H1 (cell line): ENCODE results near the gene CPED1. TPM values are rescaled to one million over a fixed set of nuclear protein-coding genes. Genes with fewer than 3 reads are reported as not detected.

Source experiments
- CTCF ChIA-PET: fragments of 300-600 bp; sonication (Branson Sonifier 250); formaldehyde crosslinking; loops from one replicate; lab custom pipeline; 2021; ENCODE audit not compliant: partially characterized antibody; lab: Charles Lee
- POLR2A ChIA-PET: fragments of 300-600 bp; sonication (Branson Sonifier 250); formaldehyde crosslinking; loops from one replicate; lab custom pipeline; 2021; ENCODE audit warnings: inconsistent platforms; ENCODE audit not compliant: partially characterized antibody; lab: Charles Lee
- DNase-seq, 2 experiments: peaks; one replicate each; pipeline versions ENCODE4 v3.0.0 to v3.0.0-alpha.2; 2010 to 2022; ENCODE audit warnings: low spot score in 2 of 2, low read depth in 1 of 2, mixed read lengths in 1 of 2
- FAIRE-seq: peaks from 2 replicates; lab custom pipeline; 2011; peaks lifted over from hg19 to GRCh38; lab: Jason Lieb, UNC
- H2AFZ ChIP-seq: 2 replicates; pipeline ENCODE4 v1.8.1; 2012; ENCODE audit warnings: low read length, inconsistent platforms
- H2AK5ac ChIP-seq: 2 replicates; pipeline ENCODE4 v1.6.1; 2013; ENCODE audit warnings: low read depth, low read length
- H2BK120ac ChIP-seq: replicated peaks from 2 replicates; pipeline ENCODE3; 2013; ENCODE audit warnings: low read depth, low read length, inconsistent platforms
- H2BK12ac ChIP-seq: 2 replicates; pipeline ENCODE4 v1.6.1; 2013; ENCODE audit warnings: low read depth, low read length
- H2BK15ac ChIP-seq: 2 replicates; pipeline ENCODE4 v1.6.1; 2013; ENCODE audit warnings: low read length
- H2BK20ac ChIP-seq: 2 replicates; pipeline ENCODE4 v1.6.1; 2013; ENCODE audit warnings: low read length
- H2BK5ac ChIP-seq: 2 replicates; pipeline ENCODE4 v1.6.1; 2013; ENCODE audit warnings: low read depth, low read length
- H3K14ac ChIP-seq: 2 replicates; pipeline ENCODE4 v1.6.1; 2013; ENCODE audit warnings: inconsistent platforms; ENCODE audit not compliant: insufficient read length
- H3K18ac ChIP-seq: 2 replicates; pipeline ENCODE4 v1.6.1; 2013; ENCODE audit warnings: low read length; ENCODE audit errors: extremely low read depth
- H3K23ac ChIP-seq: 2 replicates; pipeline ENCODE4 v1.6.1; 2013; ENCODE audit warnings: inconsistent platforms; ENCODE audit not compliant: insufficient read length
- H3K23me2 ChIP-seq: 2 replicates; pipeline ENCODE4 v1.6.1; 2013; ENCODE audit warnings: low read depth, low read length
- H3K27ac ChIP-seq: 2 replicates; pipeline ENCODE4 v1.6.1; 2011; ENCODE audit warnings: low read depth, low read length, inconsistent platforms
- H3K27me3 ChIP-seq, 4 experiments: replicated peaks in 1 of 4; 1 replicate in 1 of 4; 2 replicates in 3 of 4; pipeline versions ENCODE4 v1.6.1 to v1.8.1; 2011 to 2013; ENCODE audit warnings: low read length in 3 of 4, mild to moderate bottlenecking in 3 of 4, inconsistent platforms in 2 of 4, mixed read lengths in 2 of 4, moderate library complexity in 1 of 4; ENCODE audit not compliant: control insufficient read depth in 3 of 4, insufficient read depth in 3 of 4; ENCODE audit errors: extremely low read depth in 1 of 4
- H3K36me3 ChIP-seq, 4 experiments: 2 replicates each; pipeline versions ENCODE4 v1.6.1 to v1.8.1; 2011 to 2013; ENCODE audit warnings: mild to moderate bottlenecking in 4 of 4, low read length in 3 of 4, moderate library complexity in 2 of 4, control low read depth in 1 of 4, inconsistent platforms in 1 of 4; ENCODE audit not compliant: insufficient read depth in 4 of 4, control insufficient read depth in 2 of 4
- H3K4ac ChIP-seq: replicated peaks from 2 replicates; pipeline ENCODE3; 2013; ENCODE audit warnings: low read length, low read depth, mixed read lengths, inconsistent platforms; ENCODE audit not compliant: insufficient read length
- H3K4me1 ChIP-seq, 4 experiments: replicated peaks in 1 of 4; 1 replicate in 1 of 4; 2 replicates in 3 of 4; pipeline versions ENCODE4 v1.6.1 to v1.8.1; 2011 to 2013; ENCODE audit warnings: low read length in 3 of 4, inconsistent platforms in 2 of 4, mixed read lengths in 1 of 4; ENCODE audit not compliant: insufficient read depth in 4 of 4, control insufficient read depth in 3 of 4
- H3K4me2 ChIP-seq, 2 experiments: 2 replicates each; pipeline versions ENCODE4 v1.6.1 to v1.8.1; 2011 to 2013; ENCODE audit warnings: low read depth in 2 of 2, low read length in 2 of 2, control low read depth in 1 of 2, inconsistent platforms in 1 of 2, mild to moderate bottlenecking in 1 of 2; ENCODE audit not compliant: insufficient read depth in 1 of 2
- H3K4me3 ChIP-seq, 4 experiments: fragments of 200-600, 300-600 bp in 1 of 4; sonication (generic), shearing (Covaris generic), sonication (Bioruptor Twin) in 1 of 4; 2 replicates each; pipeline versions ENCODE4 v1.5.1 to v1.8.1; 2011 to 2016; ENCODE audit warnings: low read length in 4 of 4, low read depth in 3 of 4, control low read depth in 2 of 4, inconsistent platforms in 2 of 4, mild to moderate bottlenecking in 2 of 4, mixed read lengths in 1 of 4, moderate library complexity in 1 of 4; ENCODE audit not compliant: insufficient read depth in 2 of 4; ENCODE audit errors: extremely low read depth in 1 of 4
- H3K56ac ChIP-seq: replicated peaks from 2 replicates; pipeline ENCODE3; 2013; ENCODE audit warnings: low read depth, mild to moderate bottlenecking, mixed read lengths, low read length, inconsistent platforms; ENCODE audit not compliant: insufficient read length
- H3K79me1 ChIP-seq: 2 replicates; pipeline ENCODE4 v1.6.1; 2013; ENCODE audit warnings: low read depth, low read length, control low read depth
- H3K79me2 ChIP-seq, 2 experiments: 2 replicates each; pipeline versions ENCODE4 v1.6.1 to v1.8.1; 2012 to 2013; ENCODE audit warnings: low read length in 2 of 2, mild to moderate bottlenecking in 2 of 2, inconsistent platforms in 1 of 2; ENCODE audit not compliant: insufficient read depth in 2 of 2, control insufficient read depth in 1 of 2
- H3K9ac ChIP-seq, 4 experiments: replicated peaks in 1 of 4; 1 replicate in 1 of 4; 2 replicates in 3 of 4; pipeline versions ENCODE4 v1.6.1 to v1.8.1; 2011 to 2013; ENCODE audit warnings: low read depth in 3 of 4, low read length in 3 of 4, control low read depth in 2 of 4, mild to moderate bottlenecking in 2 of 4, moderate library complexity in 2 of 4, inconsistent platforms in 1 of 4; ENCODE audit errors: extremely low read depth in 1 of 4
- H3K9me3 ChIP-seq, 2 experiments: 2 replicates each; pipeline versions ENCODE4 v1.6.1 to v1.8.1; 2012 to 2013; ENCODE audit warnings: mild to moderate bottlenecking in 2 of 2, moderate library complexity in 2 of 2, control low read depth in 1 of 2, inconsistent platforms in 1 of 2, low read depth in 1 of 2, low read length in 1 of 2, mixed read lengths in 1 of 2; ENCODE audit not compliant: insufficient read depth in 2 of 2
- H4K20me1 ChIP-seq, 2 experiments: replicated peaks in 1 of 2; 2 replicates each; pipeline versions ENCODE3 to v1.8.1; 2011 to 2013; ENCODE audit warnings: inconsistent platforms in 2 of 2, low read length in 2 of 2, mild to moderate bottlenecking in 1 of 2; ENCODE audit not compliant: insufficient read depth in 2 of 2, control insufficient read depth in 1 of 2
- H4K5ac ChIP-seq: 2 replicates; pipeline ENCODE4 v1.6.1; 2013; ENCODE audit warnings: low read length, low read depth, mixed read lengths, inconsistent platforms; ENCODE audit not compliant: insufficient read length
- H4K8ac ChIP-seq: 2 replicates; pipeline ENCODE4 v1.8.0; 2013; ENCODE audit warnings: mild to moderate bottlenecking, moderate library complexity, low read length, inconsistent platforms; ENCODE audit not compliant: insufficient read depth; ENCODE audit errors: extremely low read depth
- H4K91ac ChIP-seq: replicated peaks from 2 replicates; pipeline ENCODE3; 2013; ENCODE audit warnings: low read length, mixed read lengths, inconsistent platforms; ENCODE audit not compliant: insufficient read length
- BRCA1 ChIP-seq: IDR thresholded peaks from 2 replicates; pipeline ENCODE4 v1.6.1; 2012; ENCODE audit warnings: low read depth, low read length, improper control_type of control experiment
- CREB1 ChIP-seq: IDR thresholded peaks from 2 replicates; pipeline ENCODE4 v1.6.1; 2012; ENCODE audit warnings: inconsistent platforms
- E2F6 ChIP-seq: IDR thresholded peaks from 2 replicates; pipeline ENCODE4 v1.6.1; 2012; ENCODE audit warnings: inconsistent platforms
- FOSL1 ChIP-seq: IDR thresholded peaks from 2 replicates; pipeline ENCODE4 v1.6.1; 2011; ENCODE audit warnings: mild to moderate bottlenecking, low read depth, low read length, moderate library complexity; ENCODE audit not compliant: insufficient read depth
- KDM5A ChIP-seq: fragments of 200-600 bp; IDR thresholded peaks from 2 replicates; pipeline ENCODE4 v1.7.1; 2012; ENCODE audit warnings: mild to moderate bottlenecking, low read length, inconsistent platforms, mixed read lengths
- WGBS, 2 experiments: shearing (Covaris generic) in 1 of 2; methylation state at CpG; one replicate each; pipeline versions ENCODE4 v1.1.6 to v1.1.7; 2013 to 2015; ENCODE audit warnings: low lambda C conversion rate in 2 of 2, mixed read lengths in 2 of 2, inconsistent platforms in 1 of 2, low coverage in 1 of 2, missing lambda C conversion rate in 1 of 2; ENCODE audit not compliant: insufficient replicate concordance in 2 of 2, insufficient coverage in 1 of 2, insufficient read length in 1 of 2; ENCODE audit errors: extremely low coverage in 1 of 2, missing lambda C conversion rate in 1 of 2; 5-methylcytosine and 5-hydroxymethylcytosine counted together
- polyA plus RNA-seq, 7 experiments: library from polyadenylated mRNA; depleted of rRNA in 3 of 7; stranded (reverse) in 5 of 7; unstranded in 2 of 7; fragments of >200 nt in 5 of 7; fragments of 200-250 nt in 2 of 7; gene quantifications; 1 replicate in 5 of 7; 2 replicates in 1 of 7; 4 replicates in 1 of 7; pipeline versions ENCODE4 v1.2.1 to v1.2.3, GENCODE V29; 2011 to 2013; ENCODE audit warnings: missing spikeins in 2 of 7, mixed read lengths in 2 of 7
- total RNA-seq: library from RNA; stranded (reverse); fragmentation: NEBNext Ultra II Directional; extraction: Animal tissue kit (Norgen Biotek cat#: 25700); gene quantifications from 2 replicates; pipeline ENCODE4 v1.2.1, GENCODE V29; 2021
- TF ChIP-seq, protein P1 (sequence below), 3 experiments: IDR thresholded peaks; 1 replicate in 2 of 3; 2 replicates in 1 of 3; pipeline versions ENCODE4 v1.5.1 to v1.6.1; 2011; ENCODE audit warnings: low read length in 3 of 3, mild to moderate bottlenecking in 3 of 3, inconsistent platforms in 2 of 3, low read depth in 1 of 3, moderate library complexity in 1 of 3; ENCODE audit not compliant: insufficient read depth in 1 of 3; ENCODE audit errors: control extremely low read depth in 1 of 3
- TF ChIP-seq, protein P2 (sequence below): IDR thresholded peaks from 2 replicates; pipeline ENCODE4 v1.6.1; 2012; ENCODE audit warnings: low read length, inconsistent platforms

CPED1 gene
- total and polyA plus RNA-seq, 2 of the 8 experiments (the other 6 are each of a cell fraction or from before 2014, with no cell fraction given), result 0.08 to 0.39 TPM

- Histone ChIP-seq H3K4me2 (no peak overlapping the region), H3K23me2 (no peaks in the 10 kb centered on the region), H3K79me2 (no peaks in the 10 kb centered on the region), H3K79me1 (no peaks in the 10 kb centered on the region), H3K9me3 (no peaks in the 10 kb centered on the region), H3K27ac (no peak overlapping the region), H2AFZ (no peak overlapping the region), H2BK20ac (no peak overlapping the region), H3K4ac (no peak overlapping the region), H3K4me3 (no peak overlapping the region), H4K8ac (no peak overlapping the region), H3K14ac (no peak overlapping the region), H3K4me1 (0 out of 7 replicates have a peak, but pooled peaks cover 0 to 4% (median 0%) of the 10 kb centered on the region in 4 experiments), H2BK12ac (no peak overlapping the region), H2BK15ac (no peak overlapping the region), H3K56ac (no peak overlapping the region), H3K9ac (no peak overlapping the region), H4K5ac (no peak overlapping the region), H2AK5ac (no peak overlapping the region), H2BK5ac (no peak overlapping the region), H3K36me3 (no peaks in the 10 kb centered on the region), H3K23ac (no peak overlapping the region)
- CTCF ChIA-PET, result interaction anchor here (1.0 to 1.3 kb wide), 3 partner anchors 10 to 273 kb away, joined by 3 read pairs; no protein-coding TSS in a partner anchor
- 90% methylated on average over 2 of the region's 2 CpGs; no CpG with 5 or more reads in 1 of the 2 experiments for WGBS, 2 experiments
- POLR2A ChIA-PET, result no interaction called here
- no peak for TF ChIP-seq KDM5A
- TF ChIP-seq, protein P1, sequence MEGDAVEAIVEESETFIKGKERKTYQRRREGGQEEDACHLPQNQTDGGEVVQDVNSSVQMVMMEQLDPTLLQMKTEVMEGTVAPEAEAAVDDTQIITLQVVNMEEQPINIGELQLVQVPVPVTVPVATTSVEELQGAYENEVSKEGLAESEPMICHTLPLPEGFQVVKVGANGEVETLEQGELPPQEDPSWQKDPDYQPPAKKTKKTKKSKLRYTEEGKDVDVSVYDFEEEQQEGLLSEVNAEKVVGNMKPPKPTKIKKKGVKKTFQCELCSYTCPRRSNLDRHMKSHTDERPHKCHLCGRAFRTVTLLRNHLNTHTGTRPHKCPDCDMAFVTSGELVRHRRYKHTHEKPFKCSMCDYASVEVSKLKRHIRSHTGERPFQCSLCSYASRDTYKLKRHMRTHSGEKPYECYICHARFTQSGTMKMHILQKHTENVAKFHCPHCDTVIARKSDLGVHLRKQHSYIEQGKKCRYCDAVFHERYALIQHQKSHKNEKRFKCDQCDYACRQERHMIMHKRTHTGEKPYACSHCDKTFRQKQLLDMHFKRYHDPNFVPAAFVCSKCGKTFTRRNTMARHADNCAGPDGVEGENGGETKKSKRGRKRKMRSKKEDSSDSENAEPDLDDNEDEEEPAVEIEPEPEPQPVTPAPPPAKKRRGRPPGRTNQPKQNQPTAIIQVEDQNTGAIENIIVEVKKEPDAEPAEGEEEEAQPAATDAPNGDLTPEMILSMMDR (IDR thresholded peaks at IDR 0.05; ENCODE audit: control extremely low read depth in 1 of 3, insufficient read depth in 1 of 3, low read depth in 1 of 3, low read length in 3 of 3), result no peak
- no peak for TF ChIP-seq BRCA1
- TF ChIP-seq, protein P2, sequence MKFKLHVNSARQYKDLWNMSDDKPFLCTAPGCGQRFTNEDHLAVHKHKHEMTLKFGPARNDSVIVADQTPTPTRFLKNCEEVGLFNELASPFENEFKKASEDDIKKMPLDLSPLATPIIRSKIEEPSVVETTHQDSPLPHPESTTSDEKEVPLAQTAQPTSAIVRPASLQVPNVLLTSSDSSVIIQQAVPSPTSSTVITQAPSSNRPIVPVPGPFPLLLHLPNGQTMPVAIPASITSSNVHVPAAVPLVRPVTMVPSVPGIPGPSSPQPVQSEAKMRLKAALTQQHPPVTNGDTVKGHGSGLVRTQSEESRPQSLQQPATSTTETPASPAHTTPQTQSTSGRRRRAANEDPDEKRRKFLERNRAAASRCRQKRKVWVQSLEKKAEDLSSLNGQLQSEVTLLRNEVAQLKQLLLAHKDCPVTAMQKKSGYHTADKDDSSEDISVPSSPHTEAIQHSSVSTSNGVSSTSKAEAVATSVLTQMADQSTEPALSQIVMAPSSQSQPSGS, result no peak
- TF ChIP-seq CREB1, result no peak
- no peak for TF ChIP-seq FOSL1
- TF ChIP-seq E2F6, result no peak
- TF ChIP-seq, all 59 proteins: peak for 0
- H3K27me3 ChIP-seq, result no peaks in the 10 kb centered on the region
- no peaks in the 10 kb centered on the region for H4K20me1 ChIP-seq
- H2BK120ac ChIP-seq, result no peak overlapping the region
- no peak overlapping the region for H3K18ac ChIP-seq
- H4K91ac ChIP-seq, result no peak overlapping the region
- FAIRE-seq (no peak), DNase-seq (no peak)
These were observed 286.0 kb downstream of the CPED1 start for GRCh38 chr7:121274467-121274866.
